Stimulated activated CD8-positive, alpha-beta memory T cell treated with anti-CD3 and anti-CD28 coated beads, Interleukin-7, amount 100 ng/mL, for 48 hours (primary cell): ENCODE results near the gene PKDREJ.
"Not testable (repeated sequence)": the region's sequence is repeated elsewhere in the genome, so short reads cannot be mapped to it uniquely, and the experiment has no call there.

Experiments used
- DNase-seq, 2 donors: peaks; one replicate each; pipeline ENCODE4 v3.0.0-alpha.2; 2020; ENCODE audit warnings: low read depth in 1 of 2; ENCODE audit errors: extremely low read depth in 1 of 2

Gene PKDREJ

GRCh38 chr22:46269564-46269963 lies 6.4 kb upstream of the PKDREJ start:
- no peak for DNase-seq

DNA sequence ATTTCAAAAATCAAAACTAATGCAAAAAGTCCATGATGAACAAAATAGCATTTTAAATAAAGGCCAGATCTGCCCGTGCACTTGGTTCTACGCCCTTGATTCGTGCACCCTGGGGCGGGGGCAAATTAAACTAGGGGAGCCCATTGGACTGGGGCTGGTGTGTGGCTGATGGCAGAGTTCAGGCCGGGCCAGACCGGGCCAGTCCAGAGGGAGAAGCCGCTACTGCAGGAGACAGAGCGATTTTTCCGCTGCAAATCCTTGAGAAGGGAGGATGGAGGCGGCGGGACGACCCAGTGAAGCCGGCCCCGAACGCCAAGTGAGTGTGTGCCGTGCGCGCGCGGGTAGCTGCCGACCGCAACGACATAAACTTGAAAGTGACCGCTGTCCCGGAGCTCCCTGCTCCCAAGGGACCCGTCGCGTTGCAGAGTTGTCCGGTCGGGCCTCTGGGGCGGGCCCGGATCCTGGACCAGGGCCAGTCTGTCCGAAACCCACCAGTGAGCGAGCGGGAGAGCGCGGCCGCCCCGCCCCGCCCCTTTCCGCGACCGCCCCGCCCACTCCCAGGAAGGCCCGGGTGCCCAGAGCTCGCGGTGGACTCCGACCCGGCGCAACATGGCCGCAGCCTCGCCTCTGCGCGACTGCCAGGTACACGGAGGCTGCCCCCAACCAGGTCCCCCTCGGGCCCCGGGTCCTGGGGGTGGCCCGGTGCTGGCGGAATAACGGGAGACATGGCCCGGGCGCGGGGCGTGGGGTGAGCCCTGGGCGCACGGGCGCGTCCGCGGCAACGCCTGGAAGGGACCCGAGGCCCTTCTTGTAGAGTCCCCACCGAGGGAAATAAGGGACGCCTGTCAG lies 4.5 kb upstream of the PKDREJ start, which contains the start of gene TTC38:
Gene TTC38 (plus strand): TSS at position 578 of the 849 bp plus-strand sequence. CDS start 32 bp downstream, at position 610.
- no peak for DNase-seq

DNA sequence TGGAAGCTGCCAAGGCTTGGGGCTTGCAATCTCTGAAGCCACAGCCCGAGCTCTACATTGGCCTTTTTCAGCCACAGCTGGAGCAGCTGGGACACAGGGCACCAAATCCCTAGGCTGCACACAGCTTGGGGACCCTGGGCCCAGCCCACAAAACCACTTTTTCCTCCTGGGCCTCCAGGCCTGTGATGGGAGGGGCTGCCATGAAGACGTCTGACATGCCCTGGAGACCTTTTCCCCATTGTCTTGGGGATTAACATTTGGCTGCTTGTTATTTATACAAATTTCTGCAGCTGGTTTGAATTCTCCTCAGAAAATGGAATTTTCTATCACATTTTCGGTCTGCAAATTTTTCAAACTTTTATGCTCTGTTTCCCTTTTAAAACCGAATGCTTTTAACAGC lies 2.5 kb upstream of the PKDREJ start:
- not testable (repeated sequence) for DNase-seq

- DNase-seq = not testable (repeated sequence)
Measured at GRCh38 chr22:46264520-46264919, 1.4 kb upstream of the PKDREJ start.

GRCh38 chr22:46262449-46263215 lies 511 bp downstream of the PKDREJ start:
- DNase-seq = peak in 1 of 2 donors; percentile 32

DNA sequence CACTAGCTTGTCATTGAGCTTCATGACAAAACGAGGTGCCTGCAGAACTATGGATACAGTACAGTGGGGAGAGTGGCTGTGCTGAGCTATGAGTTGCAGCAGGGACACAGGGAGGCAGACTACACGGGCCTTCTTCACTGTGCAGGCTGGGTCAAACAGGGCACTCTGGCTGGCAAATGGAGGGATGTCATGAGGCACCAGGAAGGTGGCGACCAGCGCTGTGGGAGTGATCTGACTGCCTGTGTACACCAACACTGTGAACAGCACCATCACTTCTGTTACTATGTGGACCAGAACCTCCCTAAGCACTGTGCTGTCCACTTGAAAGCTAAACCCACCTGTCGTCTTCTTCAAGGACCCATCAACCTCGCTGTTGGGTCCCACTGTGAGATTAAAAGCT lies 3.1 kb downstream of the PKDREJ start:
- DNase-seq = no peak

- DNase-seq = no peak
Measured at GRCh38 chr22:46259374-46259773, 3.8 kb downstream of the PKDREJ start.

DNA sequence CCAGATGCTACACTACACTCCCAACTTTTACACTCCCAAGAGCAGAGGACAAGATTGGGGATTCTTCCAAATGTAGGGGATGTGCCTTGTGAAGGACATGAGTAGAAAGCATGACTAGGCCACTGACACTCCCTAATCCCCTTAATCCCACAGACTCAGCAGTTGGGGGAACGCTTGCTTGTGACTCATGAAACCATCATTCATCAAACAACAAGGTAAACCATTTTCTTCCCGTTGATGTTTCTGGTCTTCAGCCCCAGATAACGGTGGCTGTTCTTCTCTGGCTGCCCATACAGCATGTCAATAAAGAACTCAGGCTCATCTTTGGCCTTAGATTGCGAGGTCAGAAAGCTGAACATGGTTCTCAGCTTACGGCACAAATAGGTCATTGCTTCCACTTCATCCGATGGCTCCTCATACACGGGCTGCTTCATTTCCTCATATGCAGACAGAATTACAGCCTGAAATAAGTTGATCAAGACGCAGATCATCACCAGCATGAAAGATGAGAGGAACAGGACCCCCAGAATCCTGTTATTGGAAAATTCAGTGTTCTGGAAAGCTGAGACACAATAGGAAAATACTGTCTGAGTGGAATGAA lies 6.7 kb downstream of the PKDREJ start:
- DNase-seq = no peak

GRCh38 chr22:46251816-46252380 lies 11.2 kb downstream of the PKDREJ start:
- DNase-seq = no peak

DNA sequence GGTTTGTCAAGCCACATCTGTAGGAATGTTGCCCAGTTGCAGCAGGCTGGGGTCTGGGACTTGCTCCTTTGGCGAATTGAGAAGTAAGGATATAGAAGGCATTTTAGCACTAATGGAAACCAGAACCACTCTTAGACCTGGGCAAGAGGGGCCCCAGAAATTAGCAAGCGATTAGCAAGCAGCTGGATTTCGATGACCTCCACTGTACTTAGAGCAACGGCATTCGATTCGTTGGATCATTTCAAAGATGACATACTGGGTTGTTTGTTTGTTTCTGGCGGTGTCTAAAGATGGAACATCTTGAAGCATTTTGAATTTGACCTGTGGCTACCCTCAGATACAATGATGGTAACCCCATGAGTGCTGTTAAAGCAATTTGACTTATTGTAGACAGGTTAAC lies 11.9 kb downstream of the PKDREJ start:
- DNase-seq = no peak

GRCh38 chr22:46250783-46251125 lies 12.4 kb downstream of the PKDREJ start:
- no peak for DNase-seq

DNA sequence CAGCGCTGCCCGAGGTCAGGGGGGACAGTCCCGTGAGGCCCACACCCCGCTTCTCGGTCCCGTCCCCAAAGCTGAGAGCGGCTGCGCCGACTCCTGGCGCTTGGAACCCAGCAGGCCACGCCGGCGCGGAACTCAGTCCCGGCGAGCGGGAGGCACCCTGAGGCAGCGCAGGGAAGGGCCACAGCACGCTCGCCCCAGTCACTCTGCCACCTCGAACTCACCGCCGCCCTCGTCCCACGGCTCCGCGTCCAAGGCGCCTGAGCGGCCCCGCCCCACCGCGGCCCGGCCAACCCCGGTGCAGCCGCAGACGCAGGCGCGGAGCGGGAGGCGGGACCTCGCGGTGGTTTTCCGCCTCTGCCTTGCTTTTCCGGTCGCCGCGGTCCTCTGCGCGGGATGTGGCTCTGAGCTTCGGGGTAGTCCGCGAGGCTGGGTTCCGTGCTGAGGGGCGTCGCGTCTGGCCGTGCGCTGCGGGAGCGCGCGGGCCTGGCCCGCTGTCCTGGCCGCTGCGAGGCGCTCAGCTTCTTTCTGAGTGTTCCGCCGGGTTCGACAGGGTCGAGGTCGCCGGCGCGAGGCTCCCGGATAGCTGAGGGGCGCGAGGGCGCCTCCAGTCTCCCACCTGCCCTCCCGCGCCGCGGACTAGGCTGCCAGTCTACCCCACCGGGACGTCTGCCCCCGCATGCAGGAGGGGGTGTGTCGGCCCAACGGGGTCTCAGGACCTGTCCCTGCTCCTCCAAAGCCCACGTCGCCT lies 12.9 kb downstream of the PKDREJ start, which contains the start of gene CDPF1:
Gene CDPF1 (minus strand): TSS at position 259 of the 748 bp plus-strand sequence. CDS start 2,009 bp downstream, outside the sequence.
- DNase-seq = peak; percentile 84 to 93

- no peak for DNase-seq
Measured at GRCh38 chr22:46247443-46247975, 15.6 kb downstream of the PKDREJ start.

GRCh38 chr22:46246178-46246577 lies 17.0 kb downstream of the PKDREJ start:
- DNase-seq = no peak

DNA sequence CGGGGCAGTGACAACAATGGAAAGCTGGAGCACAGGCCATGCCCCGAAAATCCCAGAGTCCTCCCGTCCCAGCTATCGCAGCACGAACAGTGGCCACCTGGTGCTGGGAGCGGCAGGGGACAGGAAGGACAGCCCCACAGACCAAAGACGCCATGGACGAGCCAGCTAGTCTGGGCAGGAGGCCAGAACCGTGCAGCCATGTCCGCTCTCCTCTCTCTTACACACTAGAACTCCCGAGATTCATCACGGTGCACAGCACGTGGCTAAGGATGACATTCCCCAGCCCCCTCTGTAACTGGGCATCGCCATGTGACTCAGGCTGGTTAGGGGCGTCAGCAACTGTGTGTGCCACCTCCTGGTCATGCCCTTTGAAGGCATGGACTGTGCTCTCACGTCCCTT lies 17.6 kb downstream of the PKDREJ start:
- DNase-seq = no peak

DNA sequence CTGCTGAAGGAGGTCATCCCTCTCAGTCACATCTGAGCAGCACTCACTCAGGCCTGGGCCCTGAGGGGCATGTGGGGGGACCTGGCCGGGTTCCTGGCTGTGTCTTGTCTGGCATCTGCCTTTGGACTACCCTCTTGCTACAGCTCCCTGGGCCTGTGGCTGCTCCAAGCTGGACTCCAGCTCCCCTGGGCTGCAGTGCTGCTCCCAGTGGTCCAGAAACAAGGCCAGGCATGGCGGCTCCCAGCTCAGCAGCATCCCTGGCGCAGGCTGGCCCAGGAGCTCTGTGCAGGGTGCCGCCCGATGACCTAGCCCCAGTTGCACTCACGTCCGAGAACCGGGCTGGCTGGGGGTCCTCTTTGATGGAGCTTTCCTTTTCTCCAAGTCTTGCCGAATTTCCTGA lies 18.4 kb downstream of the PKDREJ start:
- no peak for DNase-seq

DNA sequence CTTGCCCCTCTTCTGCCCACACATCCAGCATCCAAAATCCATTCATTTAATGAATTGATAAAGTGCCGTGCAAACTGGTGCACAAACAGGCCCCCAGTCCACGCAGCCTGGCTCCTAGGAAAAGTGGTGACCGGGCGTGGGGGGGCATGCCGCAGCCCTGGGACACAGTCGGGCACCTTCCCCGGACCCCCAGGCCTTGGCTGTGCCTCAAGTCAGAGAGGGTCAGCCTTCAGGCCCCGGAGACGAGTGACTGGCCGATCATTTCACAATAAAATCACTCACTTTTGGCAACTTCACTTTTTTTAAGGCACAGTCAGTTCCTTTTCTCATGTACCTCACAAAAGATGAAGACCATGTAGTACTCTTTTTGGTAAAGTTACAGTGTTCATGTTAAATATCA lies 21.1 kb downstream of the PKDREJ start:
- DNase-seq = no peak

- no peak for DNase-seq
Measured at GRCh38 chr22:46241396-46242007, 21.6 kb downstream of the PKDREJ start.

GRCh38 chr22:46240907-46241306 lies 22.2 kb downstream of the PKDREJ start:
- DNase-seq = no peak

DNA sequence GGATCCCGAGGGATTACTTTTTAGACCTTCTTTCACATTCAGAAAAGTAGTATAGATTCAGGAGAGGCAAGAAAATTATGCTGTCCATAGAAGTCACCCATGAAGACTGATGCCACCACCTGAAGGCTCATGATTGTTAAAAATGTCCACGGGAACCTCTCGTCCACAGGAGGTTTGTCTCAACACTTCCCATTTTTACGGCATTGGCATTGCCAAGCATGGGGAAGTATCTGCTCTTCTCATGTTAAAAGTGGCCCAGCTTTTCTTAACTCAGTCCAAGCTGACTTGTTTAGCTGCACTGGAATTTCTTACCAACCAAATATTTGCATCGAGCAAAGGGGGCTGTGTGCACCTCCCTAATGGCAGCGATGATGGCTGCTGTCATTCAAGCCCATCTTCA lies 22.6 kb downstream of the PKDREJ start:
- DNase-seq = no peak
